Ascending aorta (tissue), 2 donors: ENCODE data around the gene STK32B. TPM values are rescaled to one million over a fixed set of nuclear protein-coding genes. Genes with fewer than 3 reads are reported as not detected.

ENCODE experiments used
- DNase-seq, 2 donors: peaks; one replicate each; pipeline ENCODE4 v3.0.0-alpha.2; 2019; ENCODE audit warnings: low spot score in 2 of 2
- H3K27ac ChIP-seq, 2 donors: fragments of 200-600 bp; sonication (generic); one replicate each; pipeline ENCODE4 v1.5.1; 2016 to 2017; ENCODE audit warnings: mild to moderate bottlenecking in 1 of 2
- H3K27me3 ChIP-seq: fragments of 200-600 bp; sonication (generic); one replicate; pipeline ENCODE4 v1.5.1; 2017
- H3K36me3 ChIP-seq, 2 donors: fragments of 200-600 bp; sonication (generic); one replicate each; pipeline ENCODE4 v1.5.1; 2016
- H3K4me1 ChIP-seq, 2 donors: fragments of 200-600 bp; sonication (generic); one replicate each; pipeline ENCODE4 v1.5.1; 2016 to 2017; ENCODE audit warnings: mild to moderate bottlenecking in 1 of 2
- H3K4me3 ChIP-seq, 2 donors: fragments of 200-600 bp; sonication (generic); one replicate each; pipeline ENCODE4 v1.5.1; 2016 to 2017; ENCODE audit warnings: mild to moderate bottlenecking in 1 of 2
- H3K9me3 ChIP-seq, 2 donors: fragments of 200-600 bp; sonication (generic); one replicate each; pipeline ENCODE4 v1.5.1; 2016
- intact Hi-C: fragments of 100-400 bp; cut with DNase I; formaldehyde crosslinking; loops from one replicate; pipeline ENCODE4 v1.15.1; 2023
- total RNA-seq: library from RNA; depleted of rRNA; stranded (reverse); fragments of >200 nt; gene quantifications from one replicate; pipeline ENCODE4 v1.1.0, GENCODE V29; 2016
- TF ChIP-seq, protein P1 (sequence below), 3 experiments: fragments of 200-600 bp in 2 of 3; fragments of 450-650 bp in 1 of 3; sonication (generic) in 2 of 3; IDR thresholded peaks; one replicate each; pipeline ENCODE4 v1.5.1; 2016 to 2019; ENCODE audit warnings: antibody characterized with exemption in 3 of 3, mild to moderate bottlenecking in 1 of 3, moderate library complexity in 1 of 3

The STK32B gene
- total RNA-seq, 1 donor from 2014 or later = 2.3 TPM

DNA sequence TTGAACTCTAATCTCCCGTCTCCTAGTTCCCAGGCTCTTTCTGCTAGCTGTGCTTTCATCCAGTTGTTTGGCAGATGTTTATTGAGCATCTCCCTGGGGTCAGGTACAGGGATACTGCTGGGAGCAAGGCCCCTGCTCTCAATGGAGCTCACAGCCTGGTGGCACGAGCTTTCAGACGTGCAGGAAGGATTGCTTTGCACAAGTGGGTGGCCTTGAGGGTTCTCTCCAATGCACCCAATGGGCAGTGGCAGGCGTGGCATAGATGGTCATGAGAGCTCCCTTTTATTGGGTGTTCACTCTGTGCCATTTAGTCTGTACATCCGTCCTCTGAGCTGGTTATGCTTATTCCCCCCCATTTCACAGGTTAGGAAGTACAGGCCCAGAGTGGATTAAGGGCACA lies 421.8 kb downstream of the STK32B start:
- peaks cover 0 to 7% of the 10 kb centered on the region in 2 donors for H3K9me3 ChIP-seq
- no peaks in the 10 kb centered on the region for H3K36me3 ChIP-seq
- H3K27me3 ChIP-seq = no peaks in the 10 kb centered on the region
- H3K4me1 ChIP-seq = no peaks in the 10 kb centered on the region
- H3K27ac ChIP-seq = no peak overlapping the region
- intact Hi-C loops = no loop called here
- DNase-seq = no peak
- no peak overlapping the region for H3K4me3 ChIP-seq
- TF ChIP-seq, protein P1, sequence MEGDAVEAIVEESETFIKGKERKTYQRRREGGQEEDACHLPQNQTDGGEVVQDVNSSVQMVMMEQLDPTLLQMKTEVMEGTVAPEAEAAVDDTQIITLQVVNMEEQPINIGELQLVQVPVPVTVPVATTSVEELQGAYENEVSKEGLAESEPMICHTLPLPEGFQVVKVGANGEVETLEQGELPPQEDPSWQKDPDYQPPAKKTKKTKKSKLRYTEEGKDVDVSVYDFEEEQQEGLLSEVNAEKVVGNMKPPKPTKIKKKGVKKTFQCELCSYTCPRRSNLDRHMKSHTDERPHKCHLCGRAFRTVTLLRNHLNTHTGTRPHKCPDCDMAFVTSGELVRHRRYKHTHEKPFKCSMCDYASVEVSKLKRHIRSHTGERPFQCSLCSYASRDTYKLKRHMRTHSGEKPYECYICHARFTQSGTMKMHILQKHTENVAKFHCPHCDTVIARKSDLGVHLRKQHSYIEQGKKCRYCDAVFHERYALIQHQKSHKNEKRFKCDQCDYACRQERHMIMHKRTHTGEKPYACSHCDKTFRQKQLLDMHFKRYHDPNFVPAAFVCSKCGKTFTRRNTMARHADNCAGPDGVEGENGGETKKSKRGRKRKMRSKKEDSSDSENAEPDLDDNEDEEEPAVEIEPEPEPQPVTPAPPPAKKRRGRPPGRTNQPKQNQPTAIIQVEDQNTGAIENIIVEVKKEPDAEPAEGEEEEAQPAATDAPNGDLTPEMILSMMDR (IDR thresholded peaks at IDR 0.05) = no peak

DNA sequence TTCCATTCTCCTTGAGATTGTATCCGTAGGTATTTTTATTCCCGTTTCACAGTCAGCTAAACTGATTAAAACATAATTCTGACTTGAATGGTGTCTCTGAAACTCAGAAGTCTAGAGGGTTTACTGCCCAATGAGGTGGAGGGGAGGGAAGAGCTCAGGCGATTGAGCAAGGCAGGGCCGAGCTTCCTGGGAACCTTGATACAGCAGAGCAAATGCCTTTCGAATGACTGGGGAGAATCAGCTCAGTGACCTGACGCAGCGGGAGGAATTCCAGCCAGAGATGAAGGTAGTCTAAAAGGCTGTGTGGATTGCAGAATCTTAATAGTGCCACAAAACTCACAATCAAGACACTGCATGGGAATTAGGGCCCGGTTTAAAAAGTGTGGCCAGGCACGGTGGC lies 423.5 kb downstream of the STK32B start:
- Histone ChIP-seq H3K36me3 (no peaks in the 10 kb centered on the region), H3K27me3 (no peaks in the 10 kb centered on the region), H3K4me3 (no peak overlapping the region), H3K4me1 (no peaks in the 10 kb centered on the region), H3K9me3 (peaks cover 0 to 7% of the 10 kb centered on the region in 2 donors), H3K27ac (no peak overlapping the region)
- no peak for DNase-seq
- intact Hi-C loops = no loop called here
- TF ChIP-seq, protein P1 (IDR thresholded peaks at IDR 0.05) = no peak

DNA sequence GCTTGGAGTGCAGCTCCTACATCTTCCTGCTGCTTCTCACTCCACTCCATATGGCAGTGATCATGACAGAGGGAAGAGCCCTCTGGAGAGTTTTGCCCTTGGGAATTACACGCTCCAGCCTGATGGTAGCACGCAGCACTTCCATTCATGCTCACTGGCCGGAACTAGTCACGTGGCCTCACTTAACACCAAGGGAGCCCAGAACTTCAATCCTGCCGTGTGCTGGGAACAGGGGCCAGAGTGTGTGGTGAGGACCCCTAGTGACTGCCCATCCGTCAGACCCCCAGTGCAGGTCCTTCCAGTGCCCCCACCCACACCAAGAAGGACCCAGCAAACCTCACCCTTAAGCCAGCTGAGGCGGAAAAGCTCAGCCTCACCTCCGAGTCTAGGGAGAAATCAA lies 426.3 kb downstream of the STK32B start:
- DNase-seq = peak in 1 of 2 donors; percentile 30
- TF ChIP-seq, protein P1 (IDR thresholded peaks at IDR 0.05) = no peak
- no peak overlapping the region for H3K27ac ChIP-seq
- H3K4me3 ChIP-seq = no peak overlapping the region
- H3K4me1 ChIP-seq = no peaks in the 10 kb centered on the region
- intact Hi-C loops = no loop called here
- H3K27me3 ChIP-seq = no peaks in the 10 kb centered on the region
- no peaks in the 10 kb centered on the region for H3K36me3 ChIP-seq
- peaks cover 0 to 16% of the 10 kb centered on the region in 2 donors for H3K9me3 ChIP-seq

DNA sequence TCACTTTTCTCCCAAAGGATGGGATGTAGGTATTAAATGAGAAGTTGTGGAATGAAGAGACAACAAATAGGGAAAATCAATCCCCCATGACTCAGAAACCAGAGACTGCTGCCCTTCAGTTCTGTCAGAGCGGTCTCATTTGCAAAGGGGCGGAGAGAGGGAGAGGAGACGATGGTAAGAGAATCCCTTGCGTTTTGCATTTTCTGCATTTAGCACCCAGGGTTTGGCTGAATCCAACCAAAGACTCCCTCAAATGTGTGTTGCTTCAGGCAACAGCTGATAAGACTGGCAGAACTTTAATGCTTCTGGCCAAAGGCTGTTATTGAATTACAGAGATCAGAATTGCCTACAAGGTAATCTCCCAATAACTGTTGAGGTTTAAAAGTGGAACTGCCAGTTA lies 426.9 kb downstream of the STK32B start:
- H3K4me1 ChIP-seq = no peaks in the 10 kb centered on the region
- intact Hi-C loops = no loop called here
- H3K27me3 ChIP-seq = no peaks in the 10 kb centered on the region
- no peak overlapping the region for H3K27ac ChIP-seq
- H3K4me3 ChIP-seq = no peak overlapping the region
- H3K9me3 ChIP-seq = peaks cover 0 to 16% of the 10 kb centered on the region in 2 donors
- DNase-seq = no peak
- TF ChIP-seq, protein P1 (IDR thresholded peaks at IDR 0.05) = no peak
- no peaks in the 10 kb centered on the region for H3K36me3 ChIP-seq

DNA sequence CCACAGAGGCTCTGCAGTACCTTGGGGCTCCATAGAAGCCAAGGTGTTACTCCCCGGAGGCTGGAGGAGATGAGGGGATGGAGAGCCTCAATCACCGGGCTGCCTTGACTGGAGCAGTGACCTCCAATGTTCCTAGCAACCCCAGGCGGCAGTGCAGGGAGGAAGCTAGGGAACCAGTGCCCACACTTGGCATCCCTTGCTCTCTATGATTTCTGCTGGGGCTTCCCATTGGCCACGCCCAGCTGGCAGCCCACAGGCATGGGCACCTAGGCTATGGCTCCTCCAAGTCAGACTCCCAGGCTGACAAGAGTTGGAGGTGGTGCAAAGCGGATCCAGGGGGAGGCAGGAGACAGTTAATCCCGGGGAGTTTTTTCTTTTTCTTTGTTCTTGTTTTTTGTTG lies 427.4 kb downstream of the STK32B start:
- intact Hi-C loops = no loop called here
- H3K4me3 ChIP-seq = no peak overlapping the region
- peaks cover 0 to 21% of the 10 kb centered on the region in 2 donors for H3K9me3 ChIP-seq
- no peaks in the 10 kb centered on the region for H3K36me3 ChIP-seq
- H3K27me3 ChIP-seq = no peaks in the 10 kb centered on the region
- no peak overlapping the region for H3K27ac ChIP-seq
- H3K4me1 ChIP-seq = no peaks in the 10 kb centered on the region
- TF ChIP-seq, protein P1 (IDR thresholded peaks at IDR 0.05) = no peak
- peak in 1 of 2 donors; percentile 49 for DNase-seq

DNA sequence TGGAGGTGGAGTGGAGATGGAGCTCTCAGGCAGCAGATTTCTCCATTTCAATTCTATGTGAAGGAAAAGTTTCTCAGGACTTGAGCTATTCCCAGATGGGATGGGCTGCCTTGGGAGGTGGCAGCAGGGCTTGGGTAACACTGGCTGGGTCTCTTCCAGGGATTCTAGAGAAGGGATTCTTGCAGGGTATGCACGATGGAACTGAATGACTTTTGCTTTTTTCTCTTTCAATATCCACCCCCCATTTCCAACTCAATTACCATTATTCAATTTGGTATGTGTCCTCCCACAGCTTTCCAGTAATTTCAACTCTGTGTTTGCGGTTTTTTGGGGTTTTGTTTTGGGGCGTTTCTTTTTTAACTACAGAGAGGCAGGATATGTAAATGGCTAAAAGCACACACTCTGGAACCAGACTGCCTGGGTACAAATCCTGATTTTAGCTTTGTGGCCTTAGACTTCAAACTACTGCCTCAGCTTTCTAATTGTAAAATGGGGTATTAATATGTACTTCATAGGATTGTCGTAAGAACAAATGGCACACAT lies 428.3 kb downstream of the STK32B start:
- no peak overlapping the region for H3K4me3 ChIP-seq
- TF ChIP-seq, protein P1 (IDR thresholded peaks at IDR 0.05) = no peak
- no peaks in the 10 kb centered on the region for H3K27me3 ChIP-seq
- peaks cover 0 to 21% of the 10 kb centered on the region in 2 donors for H3K9me3 ChIP-seq
- intact Hi-C loops = no loop called here
- no peak for DNase-seq
- H3K4me1 ChIP-seq = no peaks in the 10 kb centered on the region
- no peaks in the 10 kb centered on the region for H3K36me3 ChIP-seq
- H3K27ac ChIP-seq = no peak overlapping the region
